Measurements from ENCODE around the gene SHFL.
A peak's percentile ranks its signal among the peaks of the same experiment; 100 is the strongest.

Gene SHFL

DNA sequence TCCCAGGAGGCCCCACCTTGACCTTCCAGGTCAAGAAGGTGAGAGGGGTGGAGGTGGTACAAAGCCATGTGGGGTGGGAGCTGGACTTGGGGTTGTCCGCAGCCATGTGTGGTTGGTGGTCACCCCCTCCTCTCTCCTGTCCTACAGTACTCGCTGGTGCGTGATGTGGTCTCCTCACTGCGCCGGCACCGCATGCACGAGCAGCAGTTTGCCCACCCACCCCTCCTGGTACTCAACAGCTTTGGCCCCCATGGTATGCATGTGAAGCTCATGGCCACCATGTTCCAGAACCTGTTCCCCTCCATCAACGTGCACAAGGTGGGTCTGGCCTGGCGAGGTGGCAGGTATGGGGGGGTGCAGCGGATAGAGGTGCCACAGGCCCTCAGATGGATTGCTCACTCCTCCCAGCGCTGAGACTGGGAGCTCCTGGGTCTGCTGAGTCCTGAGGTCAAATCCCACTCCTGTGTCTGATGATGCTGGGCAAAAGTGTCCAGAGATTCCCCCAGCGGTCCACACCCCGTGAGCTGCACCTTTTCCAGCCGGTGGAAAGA lies 21.8 kb downstream of the SHFL start:
- no peak for DNase-seq (ENCODE audit: low read depth in 2 of 2)

DNA sequence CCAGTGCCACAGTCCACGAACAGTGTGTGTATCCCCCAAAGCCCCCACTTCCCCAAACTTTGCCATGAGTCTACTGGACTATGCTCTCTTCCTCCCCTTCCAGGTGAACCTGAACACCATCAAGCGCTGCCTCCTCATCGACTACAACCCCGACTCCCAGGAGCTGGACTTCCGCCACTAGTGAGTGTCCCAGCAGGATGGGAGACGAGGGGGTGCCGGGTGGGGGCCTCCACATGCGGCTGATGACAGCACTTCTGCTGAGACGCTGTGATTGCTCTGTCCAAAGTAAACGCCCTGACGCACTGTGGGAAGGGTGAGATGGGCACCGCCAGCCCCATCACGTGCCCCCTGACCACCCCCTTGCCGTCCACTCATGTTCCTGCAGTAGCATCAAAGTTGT lies 23.4 kb downstream of the SHFL start:
- no peak for DNase-seq (ENCODE audit: low read depth in 2 of 2)

DNA sequence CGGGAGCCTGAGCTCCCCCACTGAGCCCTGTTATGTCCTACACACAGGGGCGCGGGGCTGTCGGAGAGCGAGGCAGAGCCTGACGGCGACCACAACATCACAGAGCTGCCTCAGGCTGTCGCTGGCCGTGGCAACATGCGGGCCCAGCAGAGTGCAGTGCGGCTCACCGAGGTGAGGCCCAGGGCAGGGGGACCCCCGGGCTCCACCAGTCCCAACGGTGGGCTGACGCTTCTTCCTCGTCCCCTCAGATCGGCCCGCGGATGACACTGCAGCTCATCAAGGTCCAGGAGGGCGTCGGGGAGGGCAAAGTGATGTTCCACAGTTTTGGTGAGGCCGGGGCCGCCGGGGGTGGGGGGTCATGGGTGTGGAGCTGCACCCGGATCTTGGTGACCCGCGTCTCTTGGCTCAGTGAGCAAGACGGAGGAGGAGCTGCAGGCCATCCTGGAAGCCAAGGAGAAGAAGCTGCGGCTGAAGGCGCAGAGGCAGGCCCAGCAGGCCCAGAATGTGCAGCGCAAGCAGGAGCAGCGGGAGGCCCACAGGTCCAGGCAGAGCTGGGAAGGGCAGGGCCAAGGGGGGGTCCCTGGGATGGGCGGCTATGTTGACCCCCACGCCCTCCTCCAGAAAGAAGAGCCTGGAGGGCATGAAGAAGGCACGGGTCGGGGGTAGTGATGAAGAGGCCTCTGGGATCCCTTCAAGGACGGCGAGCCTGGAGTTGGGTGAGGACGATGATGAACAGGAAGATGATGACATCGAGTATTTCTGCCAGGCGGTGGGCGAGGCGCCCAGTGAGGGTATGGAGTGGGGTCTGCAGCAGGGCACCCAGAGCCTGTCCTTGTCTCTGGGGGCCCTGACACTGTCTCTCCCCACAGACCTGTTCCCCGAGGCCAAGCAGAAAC lies 24.2 kb downstream of the SHFL start:
- no peak for DNase-seq (ENCODE audit: low read depth in 2 of 2)

DNA sequence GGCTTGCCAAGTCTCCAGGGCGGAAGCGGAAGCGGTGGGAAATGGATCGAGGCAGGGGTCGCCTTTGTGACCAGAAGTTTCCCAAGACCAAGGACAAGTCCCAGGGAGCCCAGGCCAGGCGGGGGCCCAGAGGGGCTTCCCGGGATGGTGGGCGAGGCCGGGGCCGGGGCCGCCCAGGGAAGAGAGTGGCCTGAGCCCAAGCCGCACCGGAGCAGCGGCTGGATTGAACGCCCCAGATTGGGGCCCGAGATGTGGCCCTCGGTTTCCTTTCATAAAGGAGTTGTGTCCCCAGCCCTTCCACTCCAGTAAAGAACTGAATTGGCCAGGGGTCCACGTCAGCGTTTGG lies 24.8 kb downstream of the SHFL start:
- no peak for DNase-seq (ENCODE audit: low read depth in 2 of 2)

DNA sequence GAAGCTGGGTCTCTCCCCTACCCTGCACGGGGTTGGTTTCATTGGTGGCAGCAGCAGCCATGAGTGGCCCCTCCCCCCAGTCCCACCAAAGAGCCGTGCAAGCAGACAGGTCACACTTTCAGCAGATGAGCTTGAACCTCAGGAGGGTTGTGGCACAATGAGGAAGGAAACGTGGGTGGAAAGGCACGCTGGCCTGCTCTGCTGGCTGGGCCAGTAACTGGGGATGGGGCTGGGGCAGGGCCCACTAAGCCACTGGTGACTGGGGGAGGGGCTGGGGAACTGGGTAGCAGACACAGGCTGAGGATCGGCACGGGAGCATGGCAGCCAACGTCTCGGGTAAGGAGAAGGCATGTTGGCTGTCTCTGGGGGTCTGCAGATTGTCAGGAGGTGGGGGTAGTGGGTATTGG lies 25.3 kb downstream of the SHFL start, which contains the start of gene P2RY11:
Gene P2RY11 (plus strand): TSS at position 289 of the 407 bp plus-strand sequence. CDS start 29 bp downstream, at position 318.
- no peak for DNase-seq (ENCODE audit: low read depth in 2 of 2)

DNA sequence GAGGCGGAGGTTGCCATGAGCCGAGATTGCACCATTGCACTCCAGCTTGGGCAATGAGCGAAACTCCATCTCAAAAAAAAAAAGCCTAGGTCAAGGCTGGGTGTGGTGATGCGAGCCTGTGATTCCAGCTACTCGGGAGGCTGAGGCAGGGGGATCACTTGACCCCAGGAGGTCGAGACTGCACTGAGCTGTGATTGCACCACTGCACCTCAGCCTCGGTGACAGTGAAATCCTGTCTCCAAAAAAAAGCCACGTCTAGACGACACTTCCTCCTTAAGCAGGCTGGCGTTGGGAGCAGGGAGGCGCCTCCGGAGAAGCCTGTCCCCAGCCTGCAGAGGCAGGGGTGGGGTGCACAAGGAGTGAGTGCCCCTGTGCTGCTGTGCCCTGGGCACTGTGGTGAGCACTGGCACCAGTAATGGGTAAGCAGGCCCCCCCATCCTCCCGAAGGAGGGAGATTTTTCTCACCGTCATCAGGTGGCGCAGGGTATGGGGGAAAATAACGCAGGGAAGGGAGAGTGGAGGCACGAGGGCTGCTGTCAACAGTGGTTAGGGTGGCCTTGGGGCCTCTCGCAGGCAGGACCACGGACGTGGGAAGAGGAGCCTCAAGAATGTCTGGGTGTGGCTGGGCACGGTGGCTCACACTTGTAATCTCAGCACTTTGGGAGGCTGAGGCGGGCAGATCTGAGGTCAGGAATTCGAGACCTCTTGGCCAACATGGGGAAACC lies 26.1 kb downstream of the SHFL start:
- DNase-seq (ENCODE audit: low read depth in 2 of 2), result peak in 1 of 2 donors; percentile 37

DNA sequence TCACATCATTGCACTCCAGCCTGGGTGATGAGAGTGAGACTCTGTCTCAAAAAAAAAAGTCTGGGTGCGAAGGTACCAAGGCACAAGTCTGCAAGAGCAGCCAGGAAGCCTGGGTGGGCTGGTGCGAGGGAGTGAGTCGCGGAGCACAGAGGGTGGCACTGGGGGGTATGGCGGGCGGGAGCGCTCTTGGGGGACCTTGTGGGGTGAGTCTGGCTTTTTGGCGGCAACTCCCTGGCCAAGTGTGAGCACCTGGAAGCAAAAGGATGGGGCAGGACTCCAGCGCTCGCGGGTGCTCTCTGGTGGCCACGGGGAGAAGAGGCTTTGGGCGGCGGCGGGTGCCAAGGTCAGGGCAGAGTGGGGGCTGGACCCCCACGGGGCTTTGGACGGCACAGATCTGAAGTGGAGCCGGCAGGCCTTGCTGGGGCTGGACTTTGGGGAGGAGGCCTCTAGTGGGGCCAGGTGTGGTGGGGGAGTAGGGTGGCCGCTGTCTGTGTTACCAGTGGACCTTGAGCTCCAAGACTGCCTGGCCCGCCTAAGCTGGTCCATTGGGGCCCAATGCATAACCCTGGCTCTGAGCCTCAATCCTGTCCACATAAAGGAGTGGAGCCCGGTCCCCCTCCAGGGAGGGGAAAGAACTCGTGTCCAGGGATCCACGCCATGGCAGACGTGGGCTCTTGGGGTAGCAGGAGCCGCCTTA lies 26.9 kb downstream of the SHFL start:
- DNase-seq (ENCODE audit: low read depth in 2 of 2), result peak; percentile 44 to 48

DNA sequence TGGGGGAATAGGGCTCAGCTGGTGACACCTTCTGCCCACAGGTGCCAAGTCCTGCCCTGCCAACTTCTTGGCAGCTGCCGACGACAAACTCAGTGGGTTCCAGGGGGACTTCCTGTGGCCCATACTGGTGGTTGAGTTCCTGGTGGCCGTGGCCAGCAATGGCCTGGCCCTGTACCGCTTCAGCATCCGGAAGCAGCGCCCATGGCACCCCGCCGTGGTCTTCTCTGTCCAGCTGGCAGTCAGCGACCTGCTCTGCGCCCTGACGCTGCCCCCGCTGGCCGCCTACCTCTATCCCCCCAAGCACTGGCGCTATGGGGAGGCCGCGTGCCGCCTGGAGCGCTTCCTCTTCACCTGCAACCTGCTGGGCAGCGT lies 27.5 kb downstream of the SHFL start:
- DNase-seq (ENCODE audit: low read depth in 2 of 2), result no peak

DNA sequence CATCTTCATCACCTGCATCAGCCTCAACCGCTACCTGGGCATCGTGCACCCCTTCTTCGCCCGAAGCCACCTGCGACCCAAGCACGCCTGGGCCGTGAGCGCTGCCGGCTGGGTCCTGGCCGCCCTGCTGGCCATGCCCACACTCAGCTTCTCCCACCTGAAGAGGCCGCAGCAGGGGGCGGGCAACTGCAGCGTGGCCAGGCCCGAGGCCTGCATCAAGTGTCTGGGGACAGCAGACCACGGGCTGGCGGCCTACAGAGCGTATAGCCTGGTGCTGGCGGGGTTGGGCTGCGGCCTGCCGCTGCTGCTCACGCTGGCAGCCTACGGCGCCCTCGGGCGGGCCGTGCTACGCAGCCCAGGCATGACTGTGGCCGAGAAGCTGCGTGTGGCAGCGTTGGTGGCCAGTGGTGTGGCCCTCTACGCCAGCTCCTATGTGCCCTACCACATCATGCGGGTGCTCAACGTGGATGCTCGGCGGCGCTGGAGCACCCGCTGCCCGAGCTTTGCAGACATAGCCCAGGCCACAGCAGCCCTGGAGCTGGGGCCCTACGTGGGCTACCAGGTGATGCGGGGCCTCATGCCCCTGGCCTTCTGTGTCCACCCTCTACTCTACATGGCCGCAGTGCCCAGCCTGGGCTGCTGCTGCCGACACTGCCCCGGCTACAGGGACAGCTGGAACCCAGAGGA lies 28.0 kb downstream of the SHFL start:
- no peak for DNase-seq (ENCODE audit: low read depth in 2 of 2)

DNA sequence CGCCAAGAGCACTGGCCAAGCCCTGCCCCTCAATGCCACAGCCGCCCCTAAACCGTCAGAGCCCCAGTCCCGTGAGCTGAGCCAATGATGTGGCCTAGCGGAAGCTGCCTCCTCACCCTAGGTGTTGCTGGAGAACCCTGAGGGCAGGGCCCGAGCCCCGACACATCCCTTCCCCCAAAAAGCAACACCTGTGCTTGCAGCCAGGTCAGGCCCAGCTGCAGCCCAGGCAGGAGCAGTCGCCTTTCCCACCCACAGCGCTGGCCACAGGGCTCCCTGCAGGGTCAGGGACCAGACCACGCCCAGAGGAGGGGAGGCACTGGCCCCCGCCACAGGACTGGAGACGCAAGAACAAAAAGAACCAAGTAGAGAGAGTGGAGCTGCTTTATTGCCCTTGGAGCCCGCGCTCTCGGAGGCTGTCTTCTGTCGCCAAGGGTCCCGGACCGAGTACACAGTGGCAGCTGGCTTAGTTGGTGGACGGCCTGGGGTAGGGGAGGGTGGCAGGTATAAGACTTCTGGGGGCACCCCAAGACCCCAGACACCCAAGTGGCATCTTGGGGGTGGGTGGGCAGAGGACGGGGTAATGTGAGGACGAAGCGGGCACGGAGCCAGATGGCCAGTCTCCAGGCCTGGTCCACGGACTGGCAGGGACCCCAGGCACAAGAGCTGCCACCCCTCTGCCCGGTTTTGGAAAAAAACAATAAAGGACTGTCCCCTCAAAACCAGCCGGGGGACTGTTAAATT lies 28.7 kb downstream of the SHFL start:
- DNase-seq (ENCODE audit: low read depth in 2 of 2), result no peak

DNA sequence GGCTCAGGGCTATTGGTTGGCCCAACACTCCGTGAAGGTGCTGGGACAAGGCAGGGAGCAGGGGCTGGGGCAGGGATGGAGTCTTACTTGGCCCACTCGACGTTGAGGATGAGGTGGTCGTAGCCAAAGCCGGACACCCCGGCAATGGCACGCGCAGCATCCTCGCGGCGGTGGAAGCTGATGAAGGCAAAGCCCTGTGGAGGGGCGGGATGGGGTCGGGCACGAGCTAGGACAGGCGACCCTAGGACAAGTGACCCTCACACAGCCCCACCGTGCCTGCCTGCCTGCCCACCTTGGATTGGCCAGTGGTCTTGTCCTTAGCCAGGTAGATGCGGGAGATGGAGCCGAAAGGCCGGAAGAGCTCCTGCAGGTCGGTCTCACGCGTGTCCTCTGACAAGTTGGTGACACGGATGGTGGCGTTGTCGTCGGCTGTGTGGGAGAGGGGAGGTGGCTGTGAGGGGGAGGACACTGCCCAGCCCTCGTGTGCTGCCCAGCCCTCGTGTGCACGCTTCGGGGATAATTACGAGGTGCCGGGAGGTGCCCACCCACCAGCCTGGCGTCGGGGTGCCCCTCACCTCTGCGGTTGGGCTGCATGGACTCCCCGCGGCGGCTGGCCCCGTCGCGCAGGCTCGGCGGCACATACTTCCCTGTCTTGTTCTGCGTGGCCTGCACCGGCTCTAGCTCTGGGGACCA lies 29.4 kb downstream of the SHFL start:
- no peak for DNase-seq (ENCODE audit: low read depth in 2 of 2)

DNA sequence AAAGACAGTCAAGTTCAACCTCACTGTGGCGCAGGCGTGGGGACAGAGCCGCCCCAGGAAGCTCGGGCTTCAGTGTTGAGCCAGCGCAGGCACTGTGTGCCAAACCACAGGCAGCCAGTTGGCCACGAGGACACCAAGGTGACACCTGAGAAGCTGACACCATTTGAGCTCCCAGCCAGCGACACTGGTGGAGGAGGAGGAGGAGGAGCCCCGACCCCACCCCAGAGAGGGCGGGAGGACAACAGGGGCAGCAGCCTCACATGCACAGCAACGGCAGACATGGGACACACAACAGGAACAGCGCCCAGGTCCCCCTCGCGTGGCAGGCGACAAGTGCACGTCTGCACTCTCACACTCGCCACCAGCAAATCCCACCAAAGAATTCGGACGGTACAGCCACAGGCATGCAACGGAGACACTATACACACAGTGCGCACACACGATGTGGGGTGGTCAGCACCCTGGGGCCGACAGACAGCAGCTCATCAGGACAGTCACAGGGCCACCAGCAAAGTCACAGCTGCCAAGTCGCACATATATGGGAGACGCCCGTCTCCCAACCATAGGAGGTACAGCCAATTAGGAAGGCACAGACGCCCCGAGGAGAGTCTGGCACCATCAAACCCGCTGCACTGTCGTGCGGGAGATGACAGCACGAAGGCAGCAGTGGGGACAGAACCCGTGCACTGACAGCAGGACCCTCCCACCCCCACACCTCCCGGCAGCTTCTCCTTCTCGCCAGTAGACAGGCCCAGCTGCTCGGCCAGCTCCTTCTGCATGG lies 30.2 kb downstream of the SHFL start:
- DNase-seq (ENCODE audit: low read depth in 2 of 2), result no peak

DNA sequence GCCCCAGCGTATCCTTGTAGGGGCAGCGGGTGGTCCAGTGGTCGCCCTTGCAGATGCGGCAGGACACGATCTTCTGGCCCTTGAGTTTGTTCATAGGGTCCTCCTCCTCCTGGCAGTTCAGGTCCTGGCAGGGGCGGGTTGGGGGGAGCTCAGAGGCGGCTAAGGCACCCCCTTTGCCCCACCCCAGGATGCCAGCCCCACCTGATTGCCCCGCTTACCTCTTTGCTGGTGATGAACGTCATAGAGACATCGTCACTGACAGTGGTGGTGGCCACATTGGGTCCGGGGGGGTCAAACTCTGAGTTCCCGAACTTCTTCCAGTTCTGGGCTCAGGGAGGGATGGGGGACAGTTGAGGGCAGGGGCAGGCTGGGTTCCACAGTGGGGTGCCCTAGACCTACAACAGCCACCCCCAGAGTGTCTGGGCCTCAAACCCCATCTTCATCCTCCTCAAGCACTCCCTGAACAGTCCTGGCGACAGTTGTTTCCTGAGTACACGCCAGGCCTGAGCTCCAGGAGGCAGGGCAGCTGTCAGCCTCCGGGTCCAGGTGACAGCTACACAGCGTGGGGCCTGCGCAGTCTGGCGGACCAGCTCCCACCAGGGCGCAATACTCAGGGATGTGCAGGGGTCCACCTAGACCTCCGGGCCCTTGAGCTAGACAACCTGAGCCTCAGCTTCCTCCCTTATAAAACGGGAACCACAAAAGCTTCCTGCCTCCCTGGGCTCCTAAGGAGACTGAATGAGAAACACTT lies 30.9 kb downstream of the SHFL start:
- DNase-seq (ENCODE audit: low read depth in 2 of 2), result no peak

DNA sequence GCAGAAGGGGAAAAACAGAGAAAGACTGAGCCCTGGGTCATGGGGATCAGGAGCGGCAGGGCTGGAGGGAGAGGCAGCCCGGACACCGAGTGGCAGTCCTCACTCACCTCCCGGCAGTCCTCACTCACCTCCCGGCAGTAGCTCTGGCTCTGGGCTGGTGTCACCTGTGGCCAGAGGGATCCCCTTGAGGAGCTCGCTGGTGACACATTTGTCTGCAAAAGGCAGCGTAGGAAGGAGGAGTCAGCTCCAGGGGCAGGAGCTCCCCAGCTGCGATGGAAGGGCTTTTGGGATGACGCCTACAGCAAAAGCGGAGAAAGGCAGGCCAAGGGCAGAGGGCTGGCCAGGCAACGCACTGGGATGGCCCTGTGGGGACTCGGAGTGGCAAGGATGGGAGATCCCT lies 32.8 kb downstream of the SHFL start:
- DNase-seq (ENCODE audit: low read depth in 2 of 2), result no peak

DNA sequence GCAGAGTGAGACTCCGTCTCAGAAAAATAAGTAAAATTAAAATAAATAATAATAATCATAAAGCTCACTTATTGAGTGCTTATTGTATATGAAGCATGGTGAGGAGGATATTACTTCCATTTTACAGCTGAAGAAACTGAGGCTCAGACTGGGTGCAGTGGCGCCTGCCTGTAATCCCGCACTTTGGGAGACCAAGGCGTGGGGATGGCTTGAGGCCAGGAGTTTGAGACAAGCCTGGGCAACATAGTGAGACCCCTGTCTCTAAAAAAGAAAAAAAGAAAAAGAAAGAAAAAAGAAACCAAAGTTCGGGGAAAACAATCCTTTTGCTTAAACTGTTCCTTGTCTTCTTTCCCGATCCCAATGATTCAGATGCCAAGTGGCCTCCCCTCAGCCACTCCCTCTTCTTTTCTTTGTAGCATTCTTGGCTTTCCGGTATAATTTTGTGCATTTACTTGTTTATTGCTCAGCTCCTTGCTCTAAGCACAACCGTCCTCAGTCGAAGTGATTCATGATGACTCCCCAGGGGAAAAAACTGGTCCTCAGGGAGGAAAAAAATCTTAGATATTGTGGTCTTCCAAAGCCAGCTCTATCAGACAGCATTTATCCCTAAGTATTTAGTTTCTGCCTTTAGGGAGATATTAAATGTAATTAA lies 34.5 kb downstream of the SHFL start:
- DNase-seq (ENCODE audit: low read depth in 2 of 2), result no peak

DNA sequence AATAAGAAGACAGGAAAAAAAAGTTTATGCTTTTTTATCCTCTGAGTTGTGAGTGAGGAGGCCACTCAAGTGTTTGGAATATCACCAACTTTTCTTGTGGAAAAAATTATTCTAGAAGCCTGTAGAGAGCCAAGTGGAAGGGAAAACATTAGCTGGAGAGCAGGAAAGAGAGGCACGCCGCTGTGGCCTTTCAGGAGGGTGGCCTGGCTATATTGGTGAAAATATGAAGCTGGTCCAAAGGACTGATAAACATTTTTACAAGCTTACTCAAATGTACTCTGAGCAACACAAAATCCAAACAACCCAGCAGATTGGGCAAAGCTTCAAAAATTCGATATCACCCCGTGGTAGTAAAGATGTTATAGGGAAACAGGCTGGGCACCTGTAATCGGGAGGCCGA lies 35.9 kb downstream of the SHFL start:
- DNase-seq (ENCODE audit: low read depth in 2 of 2), result no peak

DNA sequence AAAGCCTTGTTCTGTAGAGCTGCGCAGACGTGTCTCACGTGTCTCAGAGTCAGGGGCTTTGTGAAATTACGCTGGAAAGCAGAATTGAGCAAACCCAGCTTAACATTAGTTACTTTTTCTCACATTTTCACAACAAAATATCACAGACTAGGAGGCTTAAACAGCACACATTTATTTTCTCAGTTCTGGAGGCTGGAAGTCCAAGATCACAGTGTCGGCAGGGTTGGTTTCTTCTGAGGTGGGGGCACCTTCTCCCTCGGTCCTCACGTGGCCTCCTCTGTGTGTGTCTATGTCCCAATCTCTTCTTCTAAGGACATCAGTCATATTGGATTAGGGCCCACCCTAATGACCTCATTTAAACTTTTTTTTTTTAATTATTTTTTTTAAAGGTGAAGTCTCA lies 38.3 kb downstream of the SHFL start:
- DNase-seq (ENCODE audit: low read depth in 2 of 2), result no peak

DNA sequence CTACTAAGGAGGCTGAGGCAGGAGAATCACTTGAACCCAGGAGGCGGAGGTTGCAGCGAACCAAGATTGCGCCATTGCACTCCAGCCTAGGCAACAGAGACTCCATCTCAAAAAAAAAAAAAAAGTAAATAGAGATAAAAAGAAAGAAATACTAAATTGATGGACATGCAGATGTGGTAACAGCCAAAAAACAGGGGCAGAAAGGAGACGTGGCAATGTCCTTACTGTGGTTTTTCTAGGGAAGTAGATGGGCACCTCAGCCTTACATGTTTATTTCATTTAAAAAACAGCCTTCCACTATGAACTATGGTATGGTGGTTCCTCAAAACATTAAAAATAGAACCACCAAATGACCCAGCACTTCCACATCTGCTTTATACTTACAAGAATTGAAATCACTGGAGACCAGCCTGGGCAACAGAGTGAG lies 40.1 kb downstream of the SHFL start:
- no peak for DNase-seq (ENCODE audit: low read depth in 2 of 2)
